NCI-H1048 (cell line): ENCODE measurements around the gene EFR3B.
A peak's percentile ranks its signal among the peaks of the same experiment; 100 is the strongest.
"Not testable (repeated sequence)": the region's sequence is repeated elsewhere in the genome, so short reads cannot be mapped to it uniquely, and the experiment has no call there.

Experiments
- DNase-seq: peaks from one replicate; lab custom pipeline; 2025; lab: John Stamatoyannopoulos, UW

Gene EFR3B, protein sequence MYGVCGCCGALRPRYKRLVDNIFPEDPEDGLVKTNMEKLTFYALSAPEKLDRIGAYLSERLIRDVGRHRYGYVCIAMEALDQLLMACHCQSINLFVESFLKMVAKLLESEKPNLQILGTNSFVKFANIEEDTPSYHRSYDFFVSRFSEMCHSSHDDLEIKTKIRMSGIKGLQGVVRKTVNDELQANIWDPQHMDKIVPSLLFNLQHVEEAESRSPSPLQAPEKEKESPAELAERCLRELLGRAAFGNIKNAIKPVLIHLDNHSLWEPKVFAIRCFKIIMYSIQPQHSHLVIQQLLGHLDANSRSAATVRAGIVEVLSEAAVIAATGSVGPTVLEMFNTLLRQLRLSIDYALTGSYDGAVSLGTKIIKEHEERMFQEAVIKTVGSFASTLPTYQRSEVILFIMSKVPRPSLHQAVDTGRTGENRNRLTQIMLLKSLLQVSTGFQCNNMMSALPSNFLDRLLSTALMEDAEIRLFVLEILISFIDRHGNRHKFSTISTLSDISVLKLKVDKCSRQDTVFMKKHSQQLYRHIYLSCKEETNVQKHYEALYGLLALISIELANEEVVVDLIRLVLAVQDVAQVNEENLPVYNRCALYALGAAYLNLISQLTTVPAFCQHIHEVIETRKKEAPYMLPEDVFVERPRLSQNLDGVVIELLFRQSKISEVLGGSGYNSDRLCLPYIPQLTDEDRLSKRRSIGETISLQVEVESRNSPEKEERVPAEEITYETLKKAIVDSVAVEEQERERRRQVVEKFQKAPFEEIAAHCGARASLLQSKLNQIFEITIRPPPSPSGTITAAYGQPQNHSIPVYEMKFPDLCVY

GRCh38 chr2:25041928-25042320 lies at the start of gene EFR3B:
EFR3B (plus strand) TSS chr2:25042076; CDS start chr2:25042313, 237 bp downstream.
- peak; percentile 63 for DNase-seq

- DNase-seq = no peak
Measured at GRCh38 chr2:24993406-24994145, 48.3 kb upstream of the EFR3B start.

- no peak for DNase-seq
Measured at GRCh38 chr2:24994146-24994724, 47.6 kb upstream of the EFR3B start.

DNA sequence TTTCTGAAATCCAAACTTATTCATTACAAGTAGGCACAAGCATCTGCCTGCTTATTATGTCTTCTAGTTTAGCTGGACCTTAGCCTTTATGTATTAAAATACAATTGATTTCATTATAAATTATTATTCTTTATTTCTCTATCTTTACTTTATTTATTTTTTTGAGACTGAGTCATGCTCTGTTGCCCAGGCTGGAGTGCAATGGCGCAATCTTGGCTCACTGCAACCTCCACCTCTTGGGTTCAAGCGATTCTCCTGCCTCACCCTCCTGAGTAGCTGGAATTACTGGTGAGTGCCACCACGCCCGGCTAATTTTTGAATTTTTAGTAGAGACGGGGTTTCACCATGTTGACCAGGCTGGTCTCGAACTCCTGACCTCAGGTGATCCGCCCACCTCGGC lies 42.8 kb upstream of the EFR3B start:
- not testable (repeated sequence) for DNase-seq

GRCh38 chr2:25000036-25000435 lies 41.8 kb upstream of the EFR3B start:
- no peak for DNase-seq

GRCh38 chr2:25000503-25001324 lies 41.2 kb upstream of the EFR3B start:
- DNase-seq = no peak

DNA sequence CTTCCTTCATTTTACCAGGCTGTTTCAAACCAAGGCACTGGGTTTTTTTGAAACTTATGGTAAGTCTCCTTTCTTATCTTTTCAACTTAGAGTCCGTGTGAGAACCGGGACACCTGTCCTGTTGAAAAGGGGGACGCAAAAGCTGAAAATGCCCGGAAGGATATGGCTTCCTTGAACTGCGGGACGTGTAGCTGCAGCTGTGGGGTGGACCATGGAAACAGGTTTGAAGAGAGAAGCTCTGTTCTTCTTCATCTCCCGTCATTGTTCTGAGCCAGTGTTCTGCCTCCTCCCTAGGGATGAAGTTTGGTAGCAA lies 40.6 kb upstream of the EFR3B start:
- no peak for DNase-seq

GRCh38 chr2:25002066-25002465 lies 39.8 kb upstream of the EFR3B start:
- DNase-seq = no peak

DNA sequence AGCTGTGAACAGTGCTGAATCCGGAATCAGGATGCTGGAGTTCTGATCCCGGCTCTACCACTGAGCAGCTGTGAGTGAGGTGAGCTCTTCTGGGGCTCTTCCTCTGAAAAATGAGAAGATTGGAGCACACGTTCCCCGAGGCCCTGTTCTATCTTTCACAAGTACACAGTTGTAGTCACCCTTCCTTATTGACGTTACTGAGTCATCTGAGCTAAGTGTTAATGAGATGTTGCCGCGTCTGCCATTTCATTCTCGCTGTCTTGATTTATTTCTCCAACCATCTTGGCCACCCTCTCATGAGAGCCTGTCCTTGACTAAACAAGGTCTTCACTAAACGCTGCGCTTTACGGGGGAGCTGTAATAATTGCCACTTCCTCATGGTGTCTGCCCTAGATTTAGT lies 31.9 kb upstream of the EFR3B start:
- DNase-seq = no peak

DNA sequence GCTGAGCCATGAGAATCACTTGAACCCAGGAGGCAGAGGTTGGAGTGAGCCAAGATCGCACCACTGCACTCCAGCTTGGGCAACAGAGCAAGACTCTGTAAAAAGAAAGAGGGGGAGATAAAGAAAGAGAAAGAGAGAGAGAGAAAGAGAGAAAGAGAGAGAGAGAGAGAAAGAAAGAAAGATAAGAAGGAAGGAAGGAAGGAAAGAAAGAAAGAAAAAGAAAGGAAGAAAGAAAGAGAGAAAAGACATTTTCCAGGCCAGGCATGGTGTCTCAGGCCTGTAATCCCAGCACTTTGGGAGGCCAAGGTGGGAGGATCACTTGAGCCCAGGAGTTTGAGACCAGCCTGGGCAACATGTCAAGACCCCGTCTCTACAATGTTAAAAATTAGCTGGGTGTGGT lies 30.5 kb upstream of the EFR3B start:
- not testable (repeated sequence) for DNase-seq

GRCh38 chr2:25014631-25015030 lies 27.2 kb upstream of the EFR3B start:
- DNase-seq = no peak

GRCh38 chr2:25018681-25019080 lies 23.2 kb upstream of the EFR3B start:
- DNase-seq = no peak

GRCh38 chr2:25021791-25022362 lies 20.0 kb upstream of the EFR3B start:
- DNase-seq = no peak

DNA sequence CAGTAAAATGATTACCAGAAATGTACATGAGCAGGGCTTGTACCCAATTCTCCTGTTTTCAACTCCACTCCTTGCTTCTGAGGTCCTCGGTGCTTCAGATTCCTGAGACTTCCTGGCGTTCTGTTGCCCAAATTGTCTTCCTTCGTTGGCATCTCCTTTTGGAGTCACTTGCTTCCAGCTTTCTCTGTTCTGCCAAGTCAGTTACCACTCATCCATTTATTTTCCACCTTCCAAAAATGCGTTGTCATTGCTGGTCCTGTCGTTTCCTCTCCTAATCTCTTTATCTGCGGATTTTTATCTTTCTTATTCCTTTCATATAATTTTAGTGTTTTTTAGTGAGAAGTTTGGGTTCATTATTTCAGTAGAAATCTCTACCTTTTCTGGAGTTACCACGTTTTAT lies 18.5 kb upstream of the EFR3B start:
- DNase-seq = no peak

DNA sequence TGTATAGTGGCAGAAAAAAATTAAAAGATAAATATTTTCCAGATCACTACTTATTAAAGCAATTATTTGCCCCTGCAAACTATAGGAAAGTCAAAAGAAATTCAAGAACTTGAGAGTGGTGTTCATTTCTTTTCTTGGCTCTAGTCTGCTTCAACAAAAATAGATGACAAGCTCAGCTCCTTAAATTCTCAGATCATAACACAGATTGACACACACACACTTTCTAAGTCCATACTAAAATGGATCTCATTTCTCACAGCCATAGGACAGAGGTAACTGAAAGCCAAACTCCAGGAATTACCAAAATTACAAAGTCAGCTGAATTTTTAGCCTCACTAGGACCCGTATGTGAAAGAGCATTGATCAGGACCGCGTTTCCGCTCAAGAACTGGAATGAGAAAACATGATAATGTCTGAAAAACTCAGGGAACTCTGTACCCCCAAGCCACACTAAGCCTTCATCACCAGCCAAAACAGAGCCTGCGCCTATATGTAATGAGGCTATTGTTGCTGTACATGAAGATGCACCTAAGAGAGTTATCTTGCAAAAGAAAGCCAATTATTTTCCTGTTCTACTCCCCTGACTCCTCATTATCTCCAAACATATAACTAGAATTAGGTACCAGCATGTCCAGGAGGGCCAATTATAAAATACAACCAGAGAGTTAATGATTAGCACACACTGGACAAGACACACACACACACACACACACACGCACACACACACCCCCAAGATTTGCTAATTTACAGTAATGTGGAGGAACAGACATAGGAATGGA lies 16.5 kb upstream of the EFR3B start:
- no peak for DNase-seq

- no peak for DNase-seq
Measured at GRCh38 chr2:25026008-25026530, 15.8 kb upstream of the EFR3B start.

- no peak for DNase-seq
Measured at GRCh38 chr2:25029183-25029554, 12.7 kb upstream of the EFR3B start.

DNA sequence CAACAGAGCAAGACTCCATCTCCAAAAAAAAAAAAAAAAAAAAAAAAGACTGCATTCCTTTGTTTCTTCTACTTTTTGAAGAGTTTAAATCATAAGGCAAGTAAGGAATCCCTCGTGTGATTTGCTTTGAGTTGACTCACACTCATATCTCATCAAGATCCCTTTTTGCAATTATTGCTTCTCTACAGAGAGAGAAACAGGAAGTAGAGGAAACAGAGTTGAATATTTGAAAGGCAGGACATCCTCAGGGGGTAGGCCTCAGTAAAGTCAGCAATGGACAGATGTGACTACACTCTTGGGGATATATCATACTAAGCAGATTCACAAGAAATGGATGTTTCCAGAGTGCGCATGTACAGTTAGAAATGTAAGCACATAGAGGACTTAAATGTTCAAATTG lies 11.2 kb upstream of the EFR3B start:
- DNase-seq = no peak

GRCh38 chr2:25032094-25032493 lies 9.8 kb upstream of the EFR3B start:
- DNase-seq = no peak

DNA sequence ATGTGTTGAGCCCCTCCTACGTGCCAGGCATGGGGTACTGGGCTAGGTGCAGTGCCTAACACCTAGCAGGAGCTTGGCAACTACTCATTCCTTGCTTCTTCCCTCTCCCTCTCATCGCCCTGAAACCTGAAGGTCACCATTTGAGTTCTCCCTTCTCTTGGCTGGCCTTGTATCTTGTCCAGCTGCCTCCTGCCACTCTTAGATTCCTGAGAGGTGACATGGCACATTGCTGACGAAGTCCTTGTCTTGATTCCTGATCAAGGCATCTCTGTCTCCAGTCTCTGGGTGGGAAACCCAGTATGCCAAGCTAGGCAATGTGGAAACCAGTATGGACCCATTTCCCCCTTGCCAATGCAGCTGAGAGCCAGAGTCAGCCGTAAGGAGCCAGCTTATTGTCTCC lies 9.0 kb upstream of the EFR3B start:
- DNase-seq = no peak
